Activated CD4-positive, alpha-beta T cell treated with anti-CD3 and anti-CD28 coated beads, Interleukin-10, Interleukin-2, amounts not matched to agents 100 ng/mL and 50 ng/mL, durations not matched to agents 16 hours and 8 hours (primary cell): ENCODE data around the gene KCTD1.

Source experiments
- DNase-seq: peaks from one replicate; pipeline ENCODE4 v3.0.0-alpha.2; 2020

The KCTD1 gene

GRCh38 chr18:26419746-26420145 is 128.6 kb downstream of the KCTD1 start:
- DNase-seq = no peak

GRCh38 chr18:26418225-26418624 is 130.1 kb downstream of the KCTD1 start:
- DNase-seq = no peak

GRCh38 chr18:26417190-26417589 is 131.2 kb downstream of the KCTD1 start:
- DNase-seq = no peak

GRCh38 chr18:26416652-26417150 is 131.7 kb downstream of the KCTD1 start:
- DNase-seq = no peak

- DNase-seq = no peak
These were observed 132.7 kb downstream of the KCTD1 start for GRCh38 chr18:26415631-26416030.

GRCh38 chr18:26414901-26415440 is 133.4 kb downstream of the KCTD1 start:
- DNase-seq = no peak

- DNase-seq = no peak
These were observed 139.3 kb downstream of the KCTD1 start for GRCh38 chr18:26409091-26409490.

GRCh38 chr18:26407736-26408601 is 140.4 kb downstream of the KCTD1 start:
- DNase-seq = no peak

GRCh38 chr18:26406854-26407517 is 141.4 kb downstream of the KCTD1 start:
- no peak for DNase-seq

GRCh38 chr18:26406324-26406723 is 142.0 kb downstream of the KCTD1 start:
- no peak for DNase-seq

GRCh38 chr18:26405190-26405801 is 143.1 kb downstream of the KCTD1 start:
- peak; percentile 13 for DNase-seq
